Caco-2 (cell line): ENCODE results near the gene CLDN19. TPM values are rescaled to one million over a fixed set of nuclear protein-coding genes. Genes with fewer than 3 reads are reported as not detected.
A peak's percentile ranks its signal among the peaks of the same experiment; 100 is the strongest.

Source experiments
- BruUV-seq: library from RNA; stranded (reverse); fragments of 400-500 nt; replicated peaks from 2 replicates; lab custom pipeline; 2021; lab: Mats Ljungman, UMichigan
- CTCF ChIA-PET: fragments of 300-600 bp; sonication (Branson Sonifier 250); formaldehyde crosslinking; loops from one replicate; lab custom pipeline; 2022; ENCODE audit warnings: antibody characterized with exemption; lab: Charles Lee
- POLR2A ChIA-PET: fragments of 300-600 bp; sonication (Branson Sonifier 250); formaldehyde crosslinking; loops from one replicate; lab custom pipeline; 2022; ENCODE audit warnings: antibody characterized with exemption; lab: Charles Lee
- DNase-seq, 2 experiments: peaks; one replicate each; pipeline versions ENCODE4 v3.0.0 to v3.0.0-alpha.2; 2020 to 2022
- H3K27me3 ChIP-seq: replicated peaks from 2 replicates; pipeline ENCODE4 v1.6.0; 2011; ENCODE audit warnings: low read length; ENCODE audit not compliant: control insufficient read depth, insufficient read depth
- H3K36me3 ChIP-seq: 2 replicates; pipeline ENCODE4 v1.5.1; 2011; ENCODE audit warnings: low read length; ENCODE audit not compliant: control insufficient read depth, insufficient read depth
- H3K4me1 ChIP-seq: fragments of 250-450 bp; sonication (Bioruptor Pico); 2 replicates; pipeline ENCODE4 v1.5.1; 2020; ENCODE audit warnings: mild to moderate bottlenecking
- H3K4me3 ChIP-seq: 2 replicates; pipeline ENCODE4 v1.5.1; 2011; ENCODE audit warnings: low read depth, mild to moderate bottlenecking, control low read depth, low read length
- H3K9me3 ChIP-seq: fragments of 250-450 bp; sonication (Bioruptor Pico); 2 replicates; pipeline ENCODE4 v1.5.1; 2020; ENCODE audit warnings: mild to moderate bottlenecking, moderate library complexity
- H3K27ac Mint-ChIP-seq: one replicate; pipeline ENCODE4 v1.8.0; 2022; ENCODE audit warnings: mixed read lengths; ENCODE audit not compliant: unreplicated experiment
- H3K27me3 Mint-ChIP-seq: one replicate; pipeline ENCODE4 v1.8.0; 2022; ENCODE audit warnings: mixed read lengths; ENCODE audit not compliant: insufficient read depth, unreplicated experiment
- H3K36me3 Mint-ChIP-seq: one replicate; pipeline ENCODE4 v1.8.0; 2022; ENCODE audit warnings: mild to moderate bottlenecking, mixed read lengths; ENCODE audit not compliant: insufficient read depth, unreplicated experiment
- H3K4me1 Mint-ChIP-seq: one replicate; pipeline ENCODE4 v1.8.0; 2022; ENCODE audit warnings: low read depth, mixed read lengths; ENCODE audit not compliant: unreplicated experiment
- H3K4me3 Mint-ChIP-seq: one replicate; pipeline ENCODE4 v1.8.0; 2022; ENCODE audit warnings: mild to moderate bottlenecking, moderate library complexity, mixed read lengths; ENCODE audit not compliant: unreplicated experiment
- H3K9me3 Mint-ChIP-seq: one replicate; pipeline ENCODE4 v1.8.0; 2022; ENCODE audit warnings: mixed read lengths; ENCODE audit not compliant: unreplicated experiment
- CTCF ChIP-seq, 2 experiments: fragments of 200-600 bp in 1 of 2; IDR thresholded peaks; 1 replicate in 1 of 2; 2 replicates in 1 of 2; pipeline versions ENCODE4 v1.5.1 to v1.8.0; 2011 to 2022; ENCODE audit warnings: antibody characterized with exemption in 1 of 2, control low read depth in 1 of 2, inconsistent platforms in 1 of 2, low read depth in 1 of 2, low read length in 1 of 2, mild to moderate bottlenecking in 1 of 2, moderate library complexity in 1 of 2; ENCODE audit not compliant: insufficient read depth in 1 of 2, severe bottlenecking in 1 of 2, unreplicated experiment in 1 of 2
- intact Hi-C: fragments of 100-400 bp; cut with micrococcal nuclease; formaldehyde crosslinking; loops from one replicate; pipeline ENCODE4 v1.10.0; 2022; ENCODE audit not compliant: unreplicated experiment
- total RNA-seq: library from RNA; stranded (reverse); gene quantifications from 2 replicates; pipeline ENCODE4 v1.2.3, GENCODE V29; 2022

The CLDN19 gene
- total RNA-seq, 1 experiment from 2014 or later, result 4.0 TPM

GRCh38 chr1:42684139-42684538 lies 55.9 kb downstream of the CLDN19 start:
- H3K4me3 Mint-ChIP-seq, result peak overlapping the region; percentile 87
- Histone ChIP-seq H3K4me1 (peaks cover 36% of the 10 kb centered on the region), H3K9me3 (no peaks in the 10 kb centered on the region), H3K27me3 (no peaks in the 10 kb centered on the region), H3K4me3 (peak overlapping the region; percentile 66), H3K36me3 (no peaks in the 10 kb centered on the region)
- H3K27me3 Mint-ChIP-seq, result no peaks in the 10 kb centered on the region
- H3K4me1 Mint-ChIP-seq, result peaks cover 28% of the 10 kb centered on the region
- no peaks in the 10 kb centered on the region for H3K9me3 Mint-ChIP-seq
- BruUV-seq, result no TSS peak
- TF ChIP-seq CTCF (IDR thresholded peaks at IDR 0.05; ENCODE audit: insufficient read depth in 1 of 2, low read depth in 1 of 2, low read length in 1 of 2, severe bottlenecking in 1 of 2, unreplicated experiment in 1 of 2), result no peak
- POLR2A ChIA-PET, result interaction anchor here (0.7 kb wide), 1 partner anchor 22 kb away, joined by 3 read pairs; no protein-coding TSS in a partner anchor
- DNase-seq, result no peak
- CTCF ChIA-PET, result no interaction called here
- intact Hi-C loops, result no loop called here
- peaks cover 55% of the 10 kb centered on the region for H3K36me3 Mint-ChIP-seq
- H3K27ac Mint-ChIP-seq, result no peak overlapping the region

Other genes starting within 250 kb of the CLDN19 start
- 54.7 and 58.2 TPM in 2 replicates for gene PPIH, start 81.8 kb downstream of the CLDN19 start, total RNA-seq
- 567 and 622 TPM in 2 replicates for gene YBX1, start 57.8 kb downstream of the CLDN19 start, total RNA-seq
- gene P3H1, start 26.8 kb upstream of the CLDN19 start, total RNA-seq, result 20.5 and 21.2 TPM in 2 replicates
- gene C1orf50, start 27.0 kb upstream of the CLDN19 start, total RNA-seq, result 6.1 and 6.3 TPM in 2 replicates
- 0.58 and 0.68 TPM in 2 replicates for gene TMEM269, start 44.8 kb upstream of the CLDN19 start, total RNA-seq
- 4.8 and 5.2 TPM in 2 replicates for gene ERMAP, start 76.9 kb upstream of the CLDN19 start, total RNA-seq
- 18.6 and 19.2 TPM in 2 replicates for gene SVBP, start 77.2 kb upstream of the CLDN19 start, total RNA-seq
- 6.2 and 7.8 TPM in 2 replicates for gene ZNF691, start 106.4 kb upstream of the CLDN19 start, total RNA-seq
- gene SLC2A1, start 218.6 kb upstream of the CLDN19 start, total RNA-seq, result 422 and 437 TPM in 2 replicates